GM20000 (cell line): ENCODE results near the gene SERPINE3.

Experiments
- DNase-seq: peaks from one replicate; pipeline ENCODE4 v3.0.0; 2012; ENCODE audit warnings: low spot score
- TF ChIP-seq, protein P1 (sequence below): IDR thresholded peaks from 2 replicates; pipeline ENCODE4 v1.5.1; 2012; ENCODE audit warnings: mild to moderate bottlenecking, control low read depth; ENCODE audit errors: extremely low read depth, missing control alignments

SERPINE3 gene

DNA sequence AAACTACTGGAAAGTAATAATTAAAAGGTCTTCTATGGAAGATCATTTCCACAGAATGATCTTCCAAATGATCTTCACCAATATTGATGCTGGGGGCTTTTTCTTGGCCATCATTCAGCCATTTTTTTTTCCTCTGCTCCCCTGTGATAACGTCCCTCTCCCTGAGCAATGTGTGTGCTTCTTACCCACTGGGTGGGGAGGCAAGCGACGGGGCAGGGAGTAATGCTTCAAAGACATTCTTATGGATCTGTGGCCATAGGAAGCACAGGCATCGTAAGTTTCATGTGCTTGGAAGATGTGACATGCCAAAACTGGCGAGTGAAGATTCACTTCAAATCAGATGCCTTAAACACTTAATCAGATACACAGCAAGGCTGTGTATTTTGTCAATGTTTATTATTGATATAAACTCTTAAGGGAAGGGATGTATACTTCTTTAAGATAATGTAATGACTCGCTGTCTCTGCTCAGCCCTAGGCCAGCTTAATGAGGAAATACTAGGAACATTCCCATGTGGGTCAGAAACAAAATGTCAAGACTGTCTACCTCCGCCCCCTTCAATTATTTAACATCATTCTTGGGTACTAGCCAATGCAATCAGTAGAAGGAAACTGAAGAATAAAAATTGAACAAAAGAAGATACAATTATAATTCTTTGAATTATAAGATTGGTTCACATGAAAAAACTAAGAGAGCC is 34.1 kb upstream of the SERPINE3 start:
- no peak for DNase-seq
- TF ChIP-seq, protein P1, sequence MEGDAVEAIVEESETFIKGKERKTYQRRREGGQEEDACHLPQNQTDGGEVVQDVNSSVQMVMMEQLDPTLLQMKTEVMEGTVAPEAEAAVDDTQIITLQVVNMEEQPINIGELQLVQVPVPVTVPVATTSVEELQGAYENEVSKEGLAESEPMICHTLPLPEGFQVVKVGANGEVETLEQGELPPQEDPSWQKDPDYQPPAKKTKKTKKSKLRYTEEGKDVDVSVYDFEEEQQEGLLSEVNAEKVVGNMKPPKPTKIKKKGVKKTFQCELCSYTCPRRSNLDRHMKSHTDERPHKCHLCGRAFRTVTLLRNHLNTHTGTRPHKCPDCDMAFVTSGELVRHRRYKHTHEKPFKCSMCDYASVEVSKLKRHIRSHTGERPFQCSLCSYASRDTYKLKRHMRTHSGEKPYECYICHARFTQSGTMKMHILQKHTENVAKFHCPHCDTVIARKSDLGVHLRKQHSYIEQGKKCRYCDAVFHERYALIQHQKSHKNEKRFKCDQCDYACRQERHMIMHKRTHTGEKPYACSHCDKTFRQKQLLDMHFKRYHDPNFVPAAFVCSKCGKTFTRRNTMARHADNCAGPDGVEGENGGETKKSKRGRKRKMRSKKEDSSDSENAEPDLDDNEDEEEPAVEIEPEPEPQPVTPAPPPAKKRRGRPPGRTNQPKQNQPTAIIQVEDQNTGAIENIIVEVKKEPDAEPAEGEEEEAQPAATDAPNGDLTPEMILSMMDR: no peak

DNA sequence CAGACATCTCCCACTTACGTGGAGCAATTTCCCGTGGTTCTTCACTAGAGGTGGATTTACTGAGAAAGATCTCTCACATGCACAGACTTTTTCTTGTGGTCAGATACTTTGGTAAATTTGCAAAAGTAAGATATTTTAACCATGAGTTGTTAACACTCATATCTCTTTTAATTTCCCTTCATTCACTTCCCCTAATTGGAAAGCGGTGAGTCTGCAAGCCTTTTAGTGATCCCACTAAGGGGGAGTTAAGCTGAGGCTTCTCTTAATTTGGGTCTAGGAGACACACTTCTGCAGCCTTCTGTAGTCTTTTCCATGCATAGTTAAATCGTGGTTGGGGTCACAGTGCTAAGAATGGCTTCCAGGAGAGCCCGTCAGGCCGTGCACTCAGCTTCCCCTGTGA is 30.7 kb upstream of the SERPINE3 start:
- TF ChIP-seq, protein P1: no peak
- no peak for DNase-seq

DNA sequence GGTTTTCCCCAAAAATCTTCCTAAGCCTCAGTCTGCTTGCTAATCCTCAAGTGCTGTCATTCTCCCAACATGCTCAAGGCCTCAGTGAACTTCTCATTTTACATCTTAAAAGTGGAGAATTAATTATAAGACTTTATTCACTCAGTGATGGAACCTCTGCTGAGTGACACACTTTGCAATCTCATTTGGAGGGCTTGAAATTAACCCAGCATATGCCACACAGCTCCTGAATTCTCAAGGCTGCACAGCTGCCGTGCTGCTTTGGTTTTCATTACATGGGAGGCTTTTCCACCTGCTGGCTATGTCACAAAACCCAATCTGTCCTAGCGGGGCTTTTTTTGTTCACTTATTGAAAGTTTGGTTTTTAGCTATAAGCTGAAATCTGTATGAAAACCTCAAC is 28.3 kb upstream of the SERPINE3 start:
- no peak for DNase-seq
- TF ChIP-seq, protein P1: no peak

DNA sequence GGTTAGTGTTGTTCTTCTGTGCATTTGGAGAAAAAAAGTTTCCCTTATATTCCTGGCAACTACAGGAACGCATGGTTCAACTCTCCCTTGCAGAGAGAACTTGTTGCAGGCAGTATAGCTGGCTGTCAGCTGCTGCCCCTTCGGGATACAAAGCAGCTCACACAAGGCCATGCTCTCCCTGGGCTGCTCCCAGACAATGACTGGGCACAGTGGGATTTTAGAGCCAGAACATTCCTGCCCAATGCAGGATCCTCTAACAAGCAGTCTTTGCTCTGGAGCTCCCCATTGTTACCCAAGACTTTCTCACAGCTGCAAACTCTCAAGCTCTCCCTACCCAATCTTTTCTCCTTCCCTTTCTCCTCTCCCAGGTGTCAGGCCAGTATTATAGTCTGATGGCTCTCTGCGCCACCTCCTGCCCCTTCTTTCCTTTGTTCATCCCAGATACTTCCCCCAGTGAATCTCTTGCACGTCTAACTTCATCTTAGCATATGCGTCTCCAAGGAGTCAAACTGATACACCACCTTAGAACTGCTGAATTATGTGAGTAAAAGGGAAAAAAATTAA is 27.5 kb upstream of the SERPINE3 start:
- DNase-seq: no peak
- TF ChIP-seq, protein P1: no peak

DNA sequence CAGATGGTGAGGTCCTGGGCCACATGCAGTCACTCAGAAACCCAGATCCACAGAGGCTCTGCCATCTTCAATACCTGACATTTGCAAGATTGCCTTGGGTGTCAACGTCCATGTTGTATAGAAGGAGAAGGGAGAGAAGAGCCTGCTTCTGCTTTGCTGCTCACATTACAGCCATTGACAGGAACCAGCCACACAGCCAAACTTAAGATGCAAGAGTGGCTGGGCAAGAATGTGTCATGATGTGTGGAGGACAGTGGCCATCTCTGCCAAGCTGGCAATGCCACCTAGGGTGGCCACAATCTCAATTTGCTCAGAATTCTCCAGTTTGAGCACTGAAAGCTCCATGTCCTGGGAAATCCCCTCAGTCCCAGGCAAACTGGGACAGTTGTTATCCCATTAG is 25.9 kb upstream of the SERPINE3 start:
- DNase-seq: no peak
- TF ChIP-seq, protein P1: no peak

DNA sequence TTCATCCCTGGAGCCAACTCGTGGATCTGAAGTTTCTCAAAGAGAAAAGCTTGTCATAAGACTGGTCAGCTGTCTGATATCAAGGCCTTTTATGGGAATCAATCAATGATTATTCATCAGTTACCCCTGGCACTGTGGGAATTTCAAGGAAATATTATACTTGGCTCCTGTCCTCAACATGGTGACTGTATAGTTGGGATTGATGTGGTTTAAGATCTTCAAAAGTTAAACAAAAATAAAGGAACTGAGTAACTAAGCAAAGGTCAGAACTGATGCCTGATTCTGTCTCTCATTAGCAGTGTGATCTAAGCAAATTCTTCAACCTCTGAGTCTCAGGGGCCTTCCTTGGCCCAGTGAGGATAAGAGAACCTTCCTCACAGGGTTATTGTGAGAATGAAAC is 22.2 kb upstream of the SERPINE3 start:
- TF ChIP-seq, protein P1: no peak
- DNase-seq: no peak

DNA sequence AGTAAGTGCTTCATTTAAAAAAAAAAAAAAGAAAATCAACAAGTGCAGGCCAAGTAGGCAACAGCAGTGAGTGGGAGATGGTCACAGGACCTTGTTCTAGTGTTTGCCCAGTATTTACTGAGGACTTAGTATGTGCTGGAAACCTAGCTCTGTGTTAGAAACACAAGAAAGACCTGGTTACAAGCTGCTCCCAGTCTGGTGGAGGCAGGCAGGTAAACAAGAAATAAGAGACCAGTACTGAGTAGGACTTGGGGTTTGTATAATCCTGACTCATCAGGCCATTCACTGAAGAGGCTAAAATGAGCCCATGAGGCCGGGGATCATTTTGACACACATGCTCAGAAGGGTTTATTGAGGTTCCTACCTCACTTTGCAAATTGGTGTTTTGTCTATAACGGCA is 21.5 kb upstream of the SERPINE3 start:
- TF ChIP-seq, protein P1: no peak
- DNase-seq: no peak
